ENCODE results near the gene UCN2.
"Not testable (repeated sequence)": the region's sequence is repeated elsewhere in the genome, so short reads cannot be mapped to it uniquely, and the experiment has no call there.

- not testable (repeated sequence) for TF ChIP-seq CTCF, POLR2A (IDR thresholded peaks at IDR 0.05)
Measured at GRCh38 chr3:48551651-48552050, 11.9 kb downstream of the UCN2 start.
